GM12878 (cell line): Measurements from ENCODE around the gene RERE. TPM values are rescaled to one million over a fixed set of nuclear protein-coding genes. Genes with fewer than 3 reads are reported as not detected.

Source experiments
- ATAC-seq: fragments of 200-7000 bp; cut with Tn5 transposase; 3 replicates; pipeline ENCODE4 v1.9.1; 2020; ENCODE audit warnings: mild to moderate bottlenecking, moderate library complexity
- BruUV-seq: library from RNA; stranded (reverse); fragments of 400-500 nt; replicated peaks from 2 replicates; lab custom pipeline; 2021; lab: Mats Ljungman, UMichigan
- CTCF ChIA-PET: fragments of 300-600 bp; sonication (Branson Sonifier 250); formaldehyde crosslinking; extraction: SDS; loops from one replicate; lab custom pipeline; 2021; ENCODE audit warnings: inconsistent platforms; lab: Yijun Ruan, JAX
- POLR2A ChIA-PET: fragments of 350-600 bp; formaldehyde crosslinking; extraction: SDS; loops from one replicate; lab custom pipeline; 2021; ENCODE audit warnings: inconsistent platforms; lab: Charles Lee
- RAD21 ChIA-PET: fragments of 300-600 bp; sonication (Branson Sonifier 250); formaldehyde crosslinking; loops from one replicate; lab custom pipeline; 2023; ENCODE audit warnings: antibody characterized with exemption; ENCODE audit not compliant: unreplicated experiment; lab: Charles Lee
- SMC1A ChIA-PET: fragments of 300-600 bp; sonication (Branson Sonifier 250); formaldehyde crosslinking; loops from one replicate; lab custom pipeline; 2023; ENCODE audit not compliant: unreplicated experiment, uncharacterized antibody; lab: Charles Lee
- DNase-seq: peaks from one replicate; pipeline ENCODE4 v3.0.0-alpha.2; 2011; ENCODE audit warnings: low read depth, low spot score
- FAIRE-seq: peaks from 3 replicates; lab custom pipeline; 2011; peaks lifted over from hg19 to GRCh38; lab: Jason Lieb, UNC
- H2AFZ ChIP-seq: 2 replicates; pipeline ENCODE4 v1.6.0; 2011; ENCODE audit warnings: low read depth, low read length, control low read depth; ENCODE audit not compliant: control insufficient read depth
- H3K27ac ChIP-seq: 2 replicates; pipeline ENCODE4 v1.5.1; 2011; ENCODE audit warnings: control low read depth; ENCODE audit not compliant: control insufficient read depth, insufficient read depth
- H3K27me3 ChIP-seq, 2 experiments: replicated peaks in 1 of 2; 2 replicates each; pipeline versions ENCODE4 v1.6.0 to v1.6.1; 2011; ENCODE audit warnings: low read length in 1 of 2; ENCODE audit not compliant: control insufficient read depth in 2 of 2, insufficient read depth in 2 of 2
- H3K36me3 ChIP-seq, 2 experiments: 2 replicates each; pipeline ENCODE4 v1.5.1; 2011; ENCODE audit warnings: low read length in 1 of 2; ENCODE audit not compliant: control insufficient read depth in 2 of 2, insufficient read depth in 2 of 2
- H3K4me1 ChIP-seq: 2 replicates; pipeline ENCODE4 v1.6.1; 2011; ENCODE audit warnings: mild to moderate bottlenecking, low read length, moderate library complexity, mixed read lengths; ENCODE audit not compliant: control insufficient read depth, insufficient read depth
- H3K4me2 ChIP-seq: 2 replicates; pipeline ENCODE4 v1.6.0; 2011; ENCODE audit warnings: control low read depth; ENCODE audit not compliant: control insufficient read depth, insufficient read depth
- H3K4me3 ChIP-seq: fragments of 200-600 bp; sonication (generic); 2 replicates; pipeline ENCODE4 v1.5.1; 2016
- H3K79me2 ChIP-seq: 2 replicates; pipeline ENCODE4 v1.6.0; 2011; ENCODE audit warnings: low read length; ENCODE audit not compliant: control insufficient read depth, insufficient read depth
- H3K9ac ChIP-seq: 2 replicates; pipeline ENCODE4 v1.8.0; 2011; ENCODE audit warnings: low read length, control low read depth, mixed read lengths; ENCODE audit not compliant: control insufficient read depth, insufficient read depth
- H3K9me3 ChIP-seq: replicated peaks from 3 replicates; pipeline ENCODE4 v1.5.1; 2011; ENCODE audit warnings: mild to moderate bottlenecking, low read length; ENCODE audit not compliant: control insufficient read depth, insufficient read depth
- H4K20me1 ChIP-seq: 2 replicates; pipeline ENCODE4 v1.6.0; 2011; ENCODE audit not compliant: control insufficient read depth, insufficient read depth
- CEBPB ChIP-seq, 2 experiments: fragments of 150-350 bp in 1 of 2; IDR thresholded peaks; 2 replicates each; pipeline ENCODE4 v1.6.1; 2012 to 2014; ENCODE audit warnings: low read depth in 2 of 2, low read length in 2 of 2, borderline replicate concordance in 1 of 2, inconsistent platforms in 1 of 2
- GABPA ChIP-seq: IDR thresholded peaks from 2 replicates; pipeline ENCODE4 v1.6.1; 2014; ENCODE audit warnings: antibody characterized with exemption, low read depth, mild to moderate bottlenecking, inconsistent platforms
- MTA2 ChIP-seq: fragments of 450-650 bp; IDR thresholded peaks from 2 replicates; pipeline ENCODE4 v1.6.1; 2016; ENCODE audit warnings: low read depth, mild to moderate bottlenecking, moderate library complexity
- MTA3 ChIP-seq: IDR thresholded peaks from 2 replicates; pipeline ENCODE4 v1.6.1; 2012; ENCODE audit warnings: low read length, inconsistent platforms, borderline replicate concordance
- MYC ChIP-seq: IDR thresholded peaks from 2 replicates; pipeline ENCODE4 v1.6.1; 2011; ENCODE audit warnings: mild to moderate bottlenecking, low read length, moderate library complexity, inconsistent platforms; ENCODE audit not compliant: insufficient read depth, insufficient replicate concordance, insufficient read length, severe bottlenecking
- POLR2AphosphoS2 ChIP-seq: IDR thresholded peaks from 2 replicates; pipeline ENCODE4 v1.6.1; 2011; ENCODE audit warnings: low read depth, mild to moderate bottlenecking, low read length, improper control_type of control experiment, moderate library complexity
- POLR2AphosphoS5 ChIP-seq: IDR thresholded peaks from 2 replicates; pipeline ENCODE4 v1.6.1; 2011; ENCODE audit warnings: mild to moderate bottlenecking, low read length, inconsistent platforms
- RB1 ChIP-seq: fragments of 450-650 bp; formaldehyde crosslinking; IDR thresholded peaks from 2 replicates; pipeline ENCODE4 v1.6.1; 2017; ENCODE audit warnings: mild to moderate bottlenecking, borderline replicate concordance
- RCOR1 ChIP-seq: conservative IDR thresholded peaks from 2 replicates; pipeline ENCODE4 v1.6.1; 2012; ENCODE audit warnings: low read depth, low read length, improper control_type of control experiment
- WRNIP1 ChIP-seq: IDR thresholded peaks from 2 replicates; pipeline ENCODE4 v1.6.1; 2011; ENCODE audit warnings: low read depth, low read length, improper control_type of control experiment, borderline replicate concordance
- WGBS: methylation state at CpG from one replicate; pipeline ENCODE4 v1.1.6; 2016; ENCODE audit warnings: low lambda C conversion rate; ENCODE audit not compliant: insufficient replicate concordance, insufficient coverage; ENCODE audit errors: missing lambda C conversion rate; 5-methylcytosine and 5-hydroxymethylcytosine counted together
- in situ Hi-C: fragments of 300-500 bp; cut with MboI; formaldehyde crosslinking; loops from 9 replicates; pipeline ENCODE4 v1.14.3; 2018; ENCODE audit warnings: mixed read lengths
- intact Hi-C: fragments of 100-400 bp; cut with micrococcal nuclease; formaldehyde crosslinking; loops from one replicate; pipeline ENCODE4 v1.14.2; 2022; ENCODE audit not compliant: unreplicated experiment
- polyA plus RNA-seq, 11 experiments: library from polyadenylated mRNA; depleted of rRNA in 4 of 11; unstranded in 6 of 11; stranded (reverse) in 5 of 11; fragments of >200 nt; fragmentation: Nextera tagmentation in 4 of 11; fragmentation: Illumina TruSeq in 1 of 11; extraction: Ambion mirVana in 4 of 11; extraction: Trizol in 1 of 11; gene quantifications; 1 replicate in 1 of 11; 2 replicates in 10 of 11; pipeline versions ENCODE4 v1.2.1 to v1.2.3, GENCODE V29; 2011 to 2016; ENCODE audit warnings: inconsistent platforms in 2 of 11, missing spikeins in 2 of 11, low read depth in 1 of 11
- total RNA-seq, 4 experiments: library from RNA; depleted of rRNA in 3 of 4; stranded (reverse); fragments of >200 nt in 3 of 4; fragmentation: Illumina TruSeq in 1 of 4; extraction: Trizol in 1 of 4; gene quantifications; 2 replicates each; pipeline versions ENCODE4 v1.2.1 to v1.2.3, GENCODE V29; 2013 to 2021
- TF ChIP-seq, protein P1 (sequence below): IDR thresholded peaks from 2 replicates; pipeline ENCODE4 v1.6.1; 2012; ENCODE audit warnings: low read length, inconsistent platforms

Gene RERE
- total and polyA plus RNA-seq, 10 of the 15 experiments (the other 5 are each of a cell fraction or from before 2014, with no cell fraction given), result 5.2 to 60.5 (median 20.2) TPM

DNA sequence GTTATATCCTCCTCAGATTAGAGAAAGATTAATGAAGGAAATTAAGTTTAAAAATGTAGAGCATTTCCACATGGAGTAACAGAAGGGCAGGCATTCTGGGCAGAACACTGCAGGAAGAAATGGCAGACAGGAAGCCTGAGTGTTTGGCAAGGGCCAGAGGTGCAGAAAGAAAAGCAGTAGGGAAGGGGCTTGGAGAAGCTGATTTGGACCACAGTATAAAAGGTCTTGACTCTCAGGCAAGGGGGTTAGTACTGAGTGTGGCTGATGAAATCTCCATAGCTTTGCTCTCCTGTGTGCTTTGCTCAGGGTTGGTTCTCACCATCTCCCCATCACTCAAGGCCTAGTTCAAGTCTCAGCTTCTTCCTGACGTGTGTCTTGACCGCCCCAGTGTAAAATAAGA lies 419.4 kb downstream of the RERE start:
- Histone ChIP-seq H3K79me2 (peaks cover 13% of the 10 kb centered on the region), H3K9me3 (no peaks in the 10 kb centered on the region; the same call in 1 of the 3 replicates), H3K9ac (no peak overlapping the region), H3K4me2 (peak overlapping the region; percentile 90), H3K4me1 (peaks cover 48% of the 10 kb centered on the region), H3K36me3 (peaks cover 0 to 3% of the 10 kb centered on the region in 2 experiments; a peak in 3 of 4 replicates), H2AFZ (no peak overlapping the region), H3K4me3 (no peak overlapping the region), H3K27ac (peak overlapping the region; percentile 87), H4K20me1 (no peaks in the 10 kb centered on the region), H3K27me3 (no peaks in the 10 kb centered on the region)
- ChIA-PET POLR2A (interaction anchor here (0.5 to 1.0 kb wide), 3 partner anchors 9 to 477 kb away, joined by 3 read pairs; no protein-coding TSS in a partner anchor), SMC1A (interaction anchor here (1.0 to 3.8 kb wide), 4 partner anchors 23 to 46 kb away, joined by 3 to 29 read pairs (median 5); no protein-coding TSS in a partner anchor), RAD21 (interaction anchor here (1.0 to 1.9 kb wide), 4 partner anchors 22 to 41 kb away, joined by 3 to 7 read pairs (median 4); no protein-coding TSS in a partner anchor), CTCF (interaction anchor here (0.9 to 2.1 kb wide), 3 partner anchors 11 to 367 kb away, joined by 3 to 7 read pairs (median 5); no protein-coding TSS in a partner anchor)
- no peak for TF ChIP-seq POLR2AphosphoS5
- TF ChIP-seq, protein P1, sequence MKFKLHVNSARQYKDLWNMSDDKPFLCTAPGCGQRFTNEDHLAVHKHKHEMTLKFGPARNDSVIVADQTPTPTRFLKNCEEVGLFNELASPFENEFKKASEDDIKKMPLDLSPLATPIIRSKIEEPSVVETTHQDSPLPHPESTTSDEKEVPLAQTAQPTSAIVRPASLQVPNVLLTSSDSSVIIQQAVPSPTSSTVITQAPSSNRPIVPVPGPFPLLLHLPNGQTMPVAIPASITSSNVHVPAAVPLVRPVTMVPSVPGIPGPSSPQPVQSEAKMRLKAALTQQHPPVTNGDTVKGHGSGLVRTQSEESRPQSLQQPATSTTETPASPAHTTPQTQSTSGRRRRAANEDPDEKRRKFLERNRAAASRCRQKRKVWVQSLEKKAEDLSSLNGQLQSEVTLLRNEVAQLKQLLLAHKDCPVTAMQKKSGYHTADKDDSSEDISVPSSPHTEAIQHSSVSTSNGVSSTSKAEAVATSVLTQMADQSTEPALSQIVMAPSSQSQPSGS, result no peak
- no peak for TF ChIP-seq WRNIP1
- DNase-seq (no peak), ATAC-seq (peak; percentile 8), FAIRE-seq (no peak)
- in situ Hi-C loops (no loop called here), intact Hi-C loops (loop anchor here (10.0 kb wide), 1 partner anchor 327 kb away; no protein-coding TSS in a partner anchor)
- BruUV-seq, result no TSS peak
- WGBS, result 96% methylated on average over 2 of the region's 2 CpGs

DNA sequence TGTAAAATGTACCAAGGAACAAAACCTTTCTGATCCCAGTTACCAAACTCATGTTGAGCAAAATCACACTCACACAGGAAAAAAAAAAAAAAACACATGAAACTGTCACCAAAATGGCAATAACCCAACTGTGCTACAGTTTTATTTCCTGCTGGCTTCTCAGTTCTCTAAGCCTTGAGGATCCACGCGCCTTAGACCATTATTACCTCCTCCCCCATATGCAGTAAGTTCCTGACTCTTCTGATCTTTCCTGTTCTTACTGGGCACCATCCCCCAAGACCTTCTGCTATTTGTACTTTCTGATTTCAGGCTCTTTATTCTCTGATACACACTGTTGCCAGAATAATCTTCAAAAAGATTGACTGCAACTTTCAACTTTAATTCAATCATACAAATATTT lies 419.9 kb downstream of the RERE start:
- DNase-seq (peak; percentile 73), ATAC-seq (peak; percentile 82), FAIRE-seq (peak; percentile 84)
- Histone ChIP-seq H3K27me3 (no peaks in the 10 kb centered on the region), H3K4me3 (peak overlapping the region; percentile 7; the same call in 1 of the 2 replicates), H3K79me2 (peaks cover 13% of the 10 kb centered on the region), H4K20me1 (no peaks in the 10 kb centered on the region), H3K36me3 (peaks cover 0 to 3% of the 10 kb centered on the region in 2 experiments; a peak in 3 of 4 replicates), H3K4me1 (peaks cover 48% of the 10 kb centered on the region), H2AFZ (no peak overlapping the region), H3K4me2 (peak overlapping the region; percentile 90), H3K27ac (peak overlapping the region; percentile 87), H3K9me3 (no peaks in the 10 kb centered on the region; the same call in 1 of the 3 replicates), H3K9ac (peak overlapping the region; percentile 8; the same call in 1 of the 2 replicates)
- ChIA-PET SMC1A (interaction anchor here (0.7 to 3.8 kb wide), 6 partner anchors 12 to 306 kb away, joined by 3 to 29 read pairs (median 4); no protein-coding TSS in a partner anchor), RAD21 (interaction anchor here (0.7 to 1.9 kb wide), 8 partner anchors 10 to 165 kb away, joined by 3 to 8 read pairs (median 4); no protein-coding TSS in a partner anchor), POLR2A (interaction anchor here (0.7 to 1.0 kb wide), 3 partner anchors 17 to 351 kb away, joined by 3 to 7 read pairs (median 4); no protein-coding TSS in a partner anchor), CTCF (interaction anchor here (0.9 to 2.1 kb wide), 4 partner anchors 12 to 367 kb away, joined by 3 to 7 read pairs (median 4); no protein-coding TSS in a partner anchor)
- BruUV-seq, result no TSS peak
- intact Hi-C loops, result loop anchor here (2.0 to 10.0 kb wide), 2 partner anchors 29 to 327 kb away; no protein-coding TSS in a partner anchor
- in situ Hi-C loops, result no loop called here
- WGBS, result 0% methylated on average over 2 of the region's 2 CpGs
- TF ChIP-seq POLR2AphosphoS2 (no peak), CEBPB (IDR thresholded peaks at IDR 0.05; ENCODE audit: borderline replicate concordance in 1 of 2, low read depth in 2 of 2, low read length in 2 of 2) (peak in 1 of 2 experiments; percentile 52; a peak in 1 of 4 replicates), MYC (no peak), MTA3 (peak; percentile 45; the same call in 1 of the 2 replicates), MTA2 (no peak), WRNIP1 (no peak), RCOR1 (no peak), RB1 (no peak), GABPA (no peak)
